Esophagus muscularis mucosa (tissue), 4 donors: ENCODE measurements around the gene TSC1. TPM values are rescaled to one million over a fixed set of nuclear protein-coding genes. Genes with fewer than 3 reads are reported as not detected.

ENCODE experiments used
- DNase-seq: peaks from one replicate; pipeline ENCODE4 v3.0.0-alpha.2; 2017; ENCODE audit errors: extremely low spot score
- H3K27ac ChIP-seq, 4 donors: fragments of 200-600 bp; sonication (generic); replicated peaks in 1 of 4; 1 replicate in 3 of 4; 2 replicates in 1 of 4; pipeline ENCODE4 v1.5.1; 2016 to 2019; ENCODE audit warnings: mild to moderate bottlenecking in 1 of 4
- H3K27me3 ChIP-seq, 4 donors: fragments of 200-600 bp; sonication (generic); one replicate each; pipeline versions ENCODE4 v1.5.1 to v1.6.0; 2016 to 2019
- H3K36me3 ChIP-seq, 4 donors: fragments of 200-600 bp; sonication (generic); one replicate each; pipeline ENCODE4 v1.5.1; 2016 to 2019
- H3K4me1 ChIP-seq, 4 donors: fragments of 200-600 bp; sonication (generic); one replicate each; pipeline ENCODE4 v1.5.1; 2016 to 2019
- H3K4me3 ChIP-seq, 4 donors: fragments of 200-600 bp; sonication (generic); 1 replicate in 2 of 4; 2 replicates in 2 of 4; pipeline ENCODE4 v1.5.1; 2016 to 2019; ENCODE audit warnings: mild to moderate bottlenecking in 4 of 4, moderate library complexity in 1 of 4
- H3K9me3 ChIP-seq, 4 donors: fragments of 200-600 bp; sonication (generic); 1 replicate in 3 of 4; 2 replicates in 1 of 4; pipeline ENCODE4 v1.5.1; 2016 to 2019
- EP300 ChIP-seq: sonication (generic); formaldehyde crosslinking; IDR thresholded peaks from one replicate; pipeline ENCODE4 v1.6.1; 2017; ENCODE audit warnings: antibody characterized with exemption
- POLR2A ChIP-seq: fragments of 450-650 bp; IDR thresholded peaks from one replicate; pipeline ENCODE4 v1.6.1; 2017; ENCODE audit warnings: antibody characterized with exemption, moderate library complexity, mild to moderate bottlenecking, low read depth
- POLR2AphosphoS5 ChIP-seq, 2 donors: sonication (generic); formaldehyde crosslinking; IDR thresholded peaks; one replicate each; pipeline ENCODE4 v1.6.1; 2017; ENCODE audit warnings: antibody characterized with exemption in 2 of 2
- WGBS: methylation state at CpG from one replicate; pipeline ENCODE4 v1.1.5; 2018; 5-methylcytosine and 5-hydroxymethylcytosine counted together
- intact Hi-C: fragments of 100-400 bp; cut with DNase I; formaldehyde crosslinking; loops from one replicate; pipeline ENCODE4 v1.15.1; 2023
- total RNA-seq, 4 donors: library from RNA; depleted of rRNA; stranded (reverse); fragments of >200 nt; gene quantifications; one replicate each; pipeline versions ENCODE4 v1.1.0 to v1.2.1, GENCODE V29; 2016
- TF ChIP-seq, protein P1 (sequence below), 3 experiments: fragments of 200-600 bp in 2 of 3; fragments of 450-650 bp in 1 of 3; sonication (generic) in 2 of 3; IDR thresholded peaks; one replicate each; pipeline ENCODE4 v1.5.1; 2017 to 2019; ENCODE audit warnings: antibody characterized with exemption in 3 of 3, mild to moderate bottlenecking in 2 of 3, moderate library complexity in 1 of 3

TSC1 gene
- total RNA-seq, 4 donors from 2014 or later: 25.0 to 36.9 (median 30.6) TPM

DNA sequence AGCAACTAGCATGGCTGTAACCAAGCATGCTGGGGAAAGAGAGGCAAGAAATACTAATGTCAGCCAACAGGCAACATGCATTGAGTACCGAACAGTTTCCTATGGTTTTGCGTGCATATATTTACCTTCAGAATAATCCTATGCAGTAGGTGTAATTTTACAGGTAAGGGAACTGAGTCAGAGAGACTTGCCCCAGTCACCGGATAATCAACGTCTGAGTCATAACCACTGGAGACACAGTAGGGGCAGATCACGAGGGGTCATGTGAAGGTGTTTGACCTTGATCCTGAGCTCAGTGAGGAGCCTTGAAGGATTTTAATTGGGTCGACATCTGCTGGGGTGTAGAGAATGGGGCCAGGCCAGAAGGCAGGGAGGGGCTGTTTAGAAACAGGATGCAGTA, 13.4 kb upstream of the TSC1 start:
- no peak for TF ChIP-seq POLR2AphosphoS5 (IDR thresholded peaks at IDR 0.05)
- TF ChIP-seq POLR2A: no peak
- TF ChIP-seq, protein P1, sequence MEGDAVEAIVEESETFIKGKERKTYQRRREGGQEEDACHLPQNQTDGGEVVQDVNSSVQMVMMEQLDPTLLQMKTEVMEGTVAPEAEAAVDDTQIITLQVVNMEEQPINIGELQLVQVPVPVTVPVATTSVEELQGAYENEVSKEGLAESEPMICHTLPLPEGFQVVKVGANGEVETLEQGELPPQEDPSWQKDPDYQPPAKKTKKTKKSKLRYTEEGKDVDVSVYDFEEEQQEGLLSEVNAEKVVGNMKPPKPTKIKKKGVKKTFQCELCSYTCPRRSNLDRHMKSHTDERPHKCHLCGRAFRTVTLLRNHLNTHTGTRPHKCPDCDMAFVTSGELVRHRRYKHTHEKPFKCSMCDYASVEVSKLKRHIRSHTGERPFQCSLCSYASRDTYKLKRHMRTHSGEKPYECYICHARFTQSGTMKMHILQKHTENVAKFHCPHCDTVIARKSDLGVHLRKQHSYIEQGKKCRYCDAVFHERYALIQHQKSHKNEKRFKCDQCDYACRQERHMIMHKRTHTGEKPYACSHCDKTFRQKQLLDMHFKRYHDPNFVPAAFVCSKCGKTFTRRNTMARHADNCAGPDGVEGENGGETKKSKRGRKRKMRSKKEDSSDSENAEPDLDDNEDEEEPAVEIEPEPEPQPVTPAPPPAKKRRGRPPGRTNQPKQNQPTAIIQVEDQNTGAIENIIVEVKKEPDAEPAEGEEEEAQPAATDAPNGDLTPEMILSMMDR (IDR thresholded peaks at IDR 0.05): no peak
- no peak for TF ChIP-seq EP300
- intact Hi-C loops: no loop called here
- no peak for DNase-seq
- Histone ChIP-seq H3K27me3 (peaks cover 0 to 3% (median 0%) of the 10 kb centered on the region in 4 donors), H3K4me1 (no peaks in the 10 kb centered on the region), H3K36me3 (no peaks in the 10 kb centered on the region), H3K9me3 (peaks cover 0 to 16% (median 15%) of the 10 kb centered on the region in 4 donors), H3K4me3 (no peak overlapping the region), H3K27ac (no peak overlapping the region)
- WGBS: 75% methylated on average over 6 of the region's 6 CpGs

DNA sequence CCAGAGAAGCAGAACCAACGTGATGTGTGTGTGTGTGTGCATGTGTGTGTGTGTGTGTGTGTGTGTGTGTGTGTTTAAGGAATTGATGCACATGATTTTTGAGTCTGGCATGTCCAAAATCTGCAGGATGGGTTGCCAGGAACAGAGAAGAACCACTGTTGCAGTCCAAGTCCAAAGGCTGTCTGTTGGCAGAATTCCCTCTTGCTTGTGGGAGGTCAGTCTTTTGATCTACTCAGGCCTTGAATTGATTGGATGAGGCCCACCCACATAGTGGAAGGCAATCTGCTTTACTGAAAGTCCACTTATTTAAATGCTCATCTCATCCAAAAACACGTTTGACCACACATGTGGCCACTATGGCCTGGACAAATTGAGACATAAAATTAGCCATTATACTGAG, 11.4 kb upstream of the TSC1 start:
- Histone ChIP-seq H3K9me3 (peaks cover 0 to 16% (median 15%) of the 10 kb centered on the region in 4 donors), H3K4me1 (no peaks in the 10 kb centered on the region), H3K27me3 (no peaks in the 10 kb centered on the region), H3K4me3 (no peak overlapping the region), H3K27ac (no peak overlapping the region), H3K36me3 (no peaks in the 10 kb centered on the region)
- no peak for TF ChIP-seq POLR2AphosphoS5 (IDR thresholded peaks at IDR 0.05)
- TF ChIP-seq, protein P1 (IDR thresholded peaks at IDR 0.05): no peak
- TF ChIP-seq EP300: no peak
- TF ChIP-seq POLR2A: no peak
- 58% methylated on average over 2 of the region's 2 CpGs for WGBS
- DNase-seq: no peak
- intact Hi-C loops: no loop called here

DNA sequence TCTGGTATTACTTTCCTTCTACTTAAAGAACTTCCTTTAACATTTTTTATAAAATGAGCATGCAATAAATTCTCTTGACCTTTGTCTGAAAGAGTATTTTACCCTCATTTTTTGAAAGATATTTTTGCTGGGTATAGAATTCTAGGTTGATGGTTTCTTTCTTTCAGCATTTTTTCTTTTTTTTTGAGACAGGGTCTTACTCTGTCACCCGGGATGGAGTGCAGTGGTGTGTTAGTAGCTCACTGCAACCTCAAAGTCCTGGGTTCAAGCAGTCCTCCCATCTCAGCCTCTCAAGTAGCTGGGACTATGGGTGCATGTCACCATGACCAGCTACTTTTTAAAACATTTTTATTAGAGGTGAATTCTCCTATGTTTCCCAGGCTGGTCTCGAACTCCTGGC, 10.7 kb upstream of the TSC1 start:
- intact Hi-C loops: no loop called here
- TF ChIP-seq, protein P1 (IDR thresholded peaks at IDR 0.05): no peak
- no peak for TF ChIP-seq POLR2A
- TF ChIP-seq POLR2AphosphoS5 (IDR thresholded peaks at IDR 0.05): no peak
- no peak for TF ChIP-seq EP300
- WGBS: 73% methylated on average over 2 of the region's 2 CpGs

DNA sequence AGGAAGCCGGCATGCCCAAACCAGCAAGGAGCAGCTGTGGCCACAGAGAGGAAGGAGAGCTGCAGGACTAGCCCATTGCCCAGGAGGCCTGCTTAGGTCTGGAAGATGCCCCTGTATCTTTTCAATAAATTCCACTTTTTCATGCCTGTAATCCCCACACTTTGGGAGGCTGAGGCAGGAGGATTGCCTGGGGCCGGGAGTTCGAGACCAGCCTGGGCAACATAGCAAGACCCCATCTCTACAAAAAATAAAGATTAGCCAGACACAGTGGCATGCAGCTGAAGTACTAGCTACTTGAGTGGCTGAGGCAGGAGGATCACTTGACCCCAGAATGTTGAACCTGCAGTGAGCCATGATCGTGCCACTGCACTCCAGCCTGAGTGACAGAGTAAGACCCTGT, 5.3 kb upstream of the TSC1 start:
- peaks cover 0 to 4% (median 3%) of the 10 kb centered on the region in 4 donors for H3K9me3 ChIP-seq
- H3K27me3 ChIP-seq: no peaks in the 10 kb centered on the region
- TF ChIP-seq EP300: no peak
- H3K27ac ChIP-seq: no peak overlapping the region
- DNase-seq: no peak
- peaks cover 6 to 11% (median 9%) of the 10 kb centered on the region in 4 donors for H3K4me1 ChIP-seq
- intact Hi-C loops: loop anchor here (5.0 to 10.0 kb wide), 2 partner anchors 72 to 75 kb away; partner anchors contain the start of genes AK8 and SPACA9
- no peak overlapping the region for H3K4me3 ChIP-seq
- no peaks in the 10 kb centered on the region for H3K36me3 ChIP-seq
- WGBS: 91% methylated on average over 4 of the region's 4 CpGs

More for the DNA sequence above, 10.7 kb upstream of the TSC1 start:
- Histone ChIP-seq H3K9me3 (peaks cover 0 to 16% (median 15%) of the 10 kb centered on the region in 4 donors), H3K4me3 (no peak overlapping the region), H3K27me3 (no peaks in the 10 kb centered on the region), H3K36me3 (no peaks in the 10 kb centered on the region), H3K27ac (no peak overlapping the region), H3K4me1 (no peaks in the 10 kb centered on the region)
- DNase-seq: no peak

DNA sequence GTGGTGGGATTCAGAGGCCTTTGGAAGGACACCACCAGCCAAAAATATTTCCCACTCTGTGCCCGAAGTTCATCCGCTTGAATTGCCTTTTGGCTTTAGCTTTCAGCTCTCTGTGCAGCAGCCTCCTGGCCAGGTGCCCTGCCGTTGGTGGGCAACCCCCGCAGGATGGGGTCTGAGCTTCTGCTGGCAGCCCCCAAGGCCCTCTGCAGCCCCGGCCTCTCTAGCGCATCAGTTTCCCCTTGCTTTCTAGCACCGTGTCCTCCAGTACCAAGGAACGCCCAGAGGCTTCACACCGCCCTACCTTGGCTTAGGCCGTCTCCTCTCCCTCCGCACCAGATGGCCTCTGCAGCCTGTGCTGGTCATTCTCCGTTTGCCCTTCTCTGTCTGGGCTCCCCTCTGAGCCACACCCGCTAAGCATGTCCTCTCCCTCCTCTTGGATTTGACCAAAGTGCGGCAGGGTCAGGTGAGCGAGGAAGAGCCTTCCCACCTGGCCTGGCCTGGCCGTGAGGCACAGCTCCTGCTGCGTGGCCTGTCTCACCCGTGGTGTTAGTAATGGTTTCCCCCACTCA, 4.2 kb upstream of the TSC1 start:
- 67% methylated on average over 17 of the region's 18 CpGs for WGBS
- intact Hi-C loops: loop anchor here (5.0 to 10.0 kb wide), 2 partner anchors 71 to 76 kb away; partner anchors contain the start of genes AK8 and SPACA9
- no peaks in the 10 kb centered on the region for H3K9me3 ChIP-seq
- H3K36me3 ChIP-seq: no peaks in the 10 kb centered on the region
- DNase-seq: no peak
- peaks cover 9 to 16% (median 13%) of the 10 kb centered on the region in 4 donors for H3K4me1 ChIP-seq
- no peaks in the 10 kb centered on the region for H3K27me3 ChIP-seq
- H3K4me3 ChIP-seq: no peak overlapping the region
- H3K27ac ChIP-seq: no peak overlapping the region
- TF ChIP-seq, protein P1 (IDR thresholded peaks at IDR 0.05): no peak
- TF ChIP-seq POLR2AphosphoS5 (IDR thresholded peaks at IDR 0.05) (no peak), POLR2A (no peak), EP300 (no peak)
